ENCODE measurements around the gene RAB11B. TPM values are rescaled to one million over a fixed set of nuclear protein-coding genes. Genes with fewer than 3 reads are reported as not detected.
"Not testable (repeated sequence)": the region's sequence is repeated elsewhere in the genome, so short reads cannot be mapped to it uniquely, and the experiment has no call there.

The RAB11B gene
- total and polyA plus RNA-seq, 2 experiments from 2014 or later: 51.7 to 286 TPM

GRCh38 chr19:8412783-8413628, 22.8 kb downstream of the RAB11B start, which contains the start of gene MARCHF2:
Gene MARCHF2, plus strand, starts transcription at chr19:8413305. Its CDS starts 8,536 bp downstream, at chr19:8421841.
- Histone ChIP-seq H3K4me1 (ENCODE audit: low read depth) (peaks cover 2% of the 10 kb centered on the region), H3K4me3 (peak within 1 kb of the TSS; percentile 79), H3K9me3 (ENCODE audit: low read depth) (no peaks in the 10 kb centered on the region), H3K36me3 (no peaks in the 10 kb centered on the region), H3K27me3 (no peaks in the 10 kb centered on the region), H3K27ac (no peak within 1 kb of the TSS)
- peak; percentile 51 for TF ChIP-seq CTCF (IDR thresholded peaks at IDR 0.05; ENCODE audit: low read depth, low read length)
- DNase-seq (ENCODE audit: low read depth in 1 of 2, low spot score in 1 of 2): peak; percentile 97 to 99

GRCh38 chr19:8413629-8413995, 23.5 kb downstream of the RAB11B start:
- no peak overlapping the region for H3K27ac ChIP-seq
- no peak for DNase-seq (ENCODE audit: low read depth in 1 of 2, low spot score in 1 of 2)
- H3K4me1 ChIP-seq (ENCODE audit: low read depth): peaks cover 7% of the 10 kb centered on the region
- no peaks in the 10 kb centered on the region for H3K27me3 ChIP-seq
- no peaks in the 10 kb centered on the region for H3K9me3 ChIP-seq (ENCODE audit: low read depth)
- no peak for TF ChIP-seq CTCF (IDR thresholded peaks at IDR 0.05; ENCODE audit: low read depth, low read length)
- H3K36me3 ChIP-seq: no peaks in the 10 kb centered on the region
- H3K4me3 ChIP-seq: peak overlapping the region; percentile 79

GRCh38 chr19:8416796-8417195, 26.6 kb downstream of the RAB11B start:
- H3K4me1 ChIP-seq (ENCODE audit: low read depth): peaks cover 7% of the 10 kb centered on the region
- H3K27ac ChIP-seq: no peak overlapping the region
- no peak overlapping the region for H3K4me3 ChIP-seq
- H3K9me3 ChIP-seq (ENCODE audit: low read depth): no peaks in the 10 kb centered on the region
- H3K36me3 ChIP-seq: no peaks in the 10 kb centered on the region
- no peaks in the 10 kb centered on the region for H3K27me3 ChIP-seq
- no peak for DNase-seq (ENCODE audit: low read depth in 1 of 2, low spot score in 1 of 2)
- TF ChIP-seq CTCF (IDR thresholded peaks at IDR 0.05; ENCODE audit: low read depth, low read length): no peak

GRCh38 chr19:8421484-8422461, 31.6 kb downstream of the RAB11B start:
- H3K9me3 ChIP-seq (ENCODE audit: low read depth): no peaks in the 10 kb centered on the region
- no peak for TF ChIP-seq CTCF (IDR thresholded peaks at IDR 0.05; ENCODE audit: low read depth, low read length)
- DNase-seq (ENCODE audit: low read depth in 1 of 2, low spot score in 1 of 2): no peak
- no peaks in the 10 kb centered on the region for H3K36me3 ChIP-seq
- peaks cover 7% of the 10 kb centered on the region for H3K4me1 ChIP-seq (ENCODE audit: low read depth)
- no peak overlapping the region for H3K27ac ChIP-seq
- no peaks in the 10 kb centered on the region for H3K27me3 ChIP-seq
- no peak overlapping the region for H3K4me3 ChIP-seq

GRCh38 chr19:8423817-8424223, 33.7 kb downstream of the RAB11B start:
- no peaks in the 10 kb centered on the region for H3K27me3 ChIP-seq
- H3K4me3 ChIP-seq: no peak overlapping the region
- no peak for TF ChIP-seq CTCF (IDR thresholded peaks at IDR 0.05; ENCODE audit: low read depth, low read length)
- DNase-seq (ENCODE audit: low read depth in 1 of 2, low spot score in 1 of 2): peak in 1 of 2 donors; percentile 99
- no peaks in the 10 kb centered on the region for H3K4me1 ChIP-seq (ENCODE audit: low read depth)
- no peaks in the 10 kb centered on the region for H3K36me3 ChIP-seq
- H3K27ac ChIP-seq: no peak overlapping the region
- H3K9me3 ChIP-seq (ENCODE audit: low read depth): no peaks in the 10 kb centered on the region

- H3K9me3 ChIP-seq (ENCODE audit: low read depth); H3K27me3 ChIP-seq; H3K36me3 ChIP-seq; H3K27ac ChIP-seq; DNase-seq (ENCODE audit: low read depth in 1 of 2, low spot score in 1 of 2); H3K4me1 ChIP-seq (ENCODE audit: low read depth); H3K4me3 ChIP-seq: not testable (repeated sequence)
Observed at GRCh38 chr19:8425331-8425730, 35.2 kb downstream of the RAB11B start.
